GM12874 (cell line): ENCODE data around the gene CFAP251.

Experiments used
- CTCF ChIP-seq: IDR thresholded peaks from 2 replicates; pipeline ENCODE4 v1.5.1; 2011; ENCODE audit warnings: low read depth, mild to moderate bottlenecking, control low read depth, low read length, moderate library complexity; ENCODE audit not compliant: insufficient read depth

The CFAP251 gene

GRCh38 chr12:122036153-122036552, 117.8 kb downstream of the CFAP251 start:
- no peak for TF ChIP-seq CTCF

- TF ChIP-seq CTCF: no peak
Measured at GRCh38 chr12:122040579-122041386, 122.4 kb downstream of the CFAP251 start.

GRCh38 chr12:122042910-122043309, 124.5 kb downstream of the CFAP251 start:
- no peak for TF ChIP-seq CTCF

- no peak for TF ChIP-seq CTCF
Measured at GRCh38 chr12:122043476-122043875, 125.1 kb downstream of the CFAP251 start.

- no peak for TF ChIP-seq CTCF
Measured at GRCh38 chr12:122045262-122045661, 126.9 kb downstream of the CFAP251 start.

GRCh38 chr12:122046145-122046544, 127.8 kb downstream of the CFAP251 start:
- no peak for TF ChIP-seq CTCF

- TF ChIP-seq CTCF: no peak
Measured at GRCh38 chr12:122048151-122048550, 129.8 kb downstream of the CFAP251 start.

- TF ChIP-seq CTCF: no peak
Measured at GRCh38 chr12:122049827-122050226, 131.4 kb downstream of the CFAP251 start.
